GM12892 (cell line): Measurements from ENCODE around the gene MRPL20.
"Not testable (repeated sequence)": the region's sequence is repeated elsewhere in the genome, so short reads cannot be mapped to it uniquely, and the experiment has no call there.

Experiments
- DNase-seq: peaks from one replicate; pipeline ENCODE4 v3.0.0; 2011; ENCODE audit not compliant: insufficient read length
- FAIRE-seq: peaks from 2 replicates; lab custom pipeline; 2011; peaks lifted over from hg19 to GRCh38; lab: Jason Lieb, UNC
- POLR2A ChIP-seq: IDR thresholded peaks from 2 replicates; pipeline ENCODE4 v1.6.1; 2011; ENCODE audit warnings: low read depth, low read length, control low read depth
- POLR2AphosphoS5 ChIP-seq: IDR thresholded peaks from 2 replicates; pipeline ENCODE4 v1.6.1; 2011; ENCODE audit warnings: low read depth, low read length, control low read depth
- TAF1 ChIP-seq: IDR thresholded peaks from 2 replicates; pipeline ENCODE4 v1.6.1; 2011; ENCODE audit warnings: low read depth, mild to moderate bottlenecking, control low read depth, low read length, borderline replicate concordance

The MRPL20 gene

DNA sequence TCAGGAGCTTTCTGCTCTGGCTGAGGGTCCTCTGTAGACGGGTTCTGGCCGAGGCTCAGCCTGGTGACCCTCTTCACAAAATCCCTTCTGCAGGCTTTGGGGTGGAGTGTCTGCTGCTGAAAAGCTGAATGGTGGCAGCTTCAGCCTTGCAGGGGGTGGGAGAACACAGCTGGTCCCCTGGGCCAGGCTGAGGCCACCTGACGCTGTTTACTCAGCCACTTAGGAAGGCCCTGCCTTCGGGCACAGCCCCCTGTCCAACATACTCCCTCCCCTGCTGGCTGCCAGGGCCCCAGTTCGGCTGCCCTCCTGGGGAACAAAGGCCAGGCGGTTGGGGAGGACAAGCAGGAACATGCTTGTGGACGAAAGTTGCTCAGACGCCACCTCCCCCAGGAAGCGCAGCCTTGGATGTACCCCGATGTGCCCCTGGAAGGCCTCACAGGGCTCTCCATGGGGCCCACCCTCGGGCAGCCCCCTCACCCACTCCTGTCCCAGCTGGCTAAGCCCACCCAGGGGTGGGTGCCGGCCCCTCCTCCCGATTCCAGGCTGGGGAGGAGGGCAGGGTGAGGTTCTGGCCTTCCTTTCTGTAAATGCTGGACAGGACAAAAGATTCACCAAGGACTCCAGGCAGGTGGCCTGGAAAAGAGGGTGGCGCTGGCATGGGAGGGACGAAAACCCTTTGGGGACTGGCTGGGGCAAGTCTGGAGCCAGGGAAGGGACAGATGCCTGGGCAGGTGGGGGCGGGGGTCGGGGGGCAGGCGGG, 14.2 kb upstream of the MRPL20 start, which contains the start of gene ANKRD65:
Gene ANKRD65 (minus strand): TSS at position 130 of the 760 bp plus-strand sequence. CDS start 271 bp downstream, outside the sequence.
- DNase-seq (no peak), FAIRE-seq (no peak)
- TF ChIP-seq TAF1 (no peak), POLR2A (no peak), POLR2AphosphoS5 (no peak)

GRCh38 chr1:1420654-1421141, 13.6 kb upstream of the MRPL20 start:
- FAIRE-seq: no peak
- DNase-seq: no peak
- TF ChIP-seq POLR2AphosphoS5 (no peak), POLR2A (no peak), TAF1 (no peak)

DNA sequence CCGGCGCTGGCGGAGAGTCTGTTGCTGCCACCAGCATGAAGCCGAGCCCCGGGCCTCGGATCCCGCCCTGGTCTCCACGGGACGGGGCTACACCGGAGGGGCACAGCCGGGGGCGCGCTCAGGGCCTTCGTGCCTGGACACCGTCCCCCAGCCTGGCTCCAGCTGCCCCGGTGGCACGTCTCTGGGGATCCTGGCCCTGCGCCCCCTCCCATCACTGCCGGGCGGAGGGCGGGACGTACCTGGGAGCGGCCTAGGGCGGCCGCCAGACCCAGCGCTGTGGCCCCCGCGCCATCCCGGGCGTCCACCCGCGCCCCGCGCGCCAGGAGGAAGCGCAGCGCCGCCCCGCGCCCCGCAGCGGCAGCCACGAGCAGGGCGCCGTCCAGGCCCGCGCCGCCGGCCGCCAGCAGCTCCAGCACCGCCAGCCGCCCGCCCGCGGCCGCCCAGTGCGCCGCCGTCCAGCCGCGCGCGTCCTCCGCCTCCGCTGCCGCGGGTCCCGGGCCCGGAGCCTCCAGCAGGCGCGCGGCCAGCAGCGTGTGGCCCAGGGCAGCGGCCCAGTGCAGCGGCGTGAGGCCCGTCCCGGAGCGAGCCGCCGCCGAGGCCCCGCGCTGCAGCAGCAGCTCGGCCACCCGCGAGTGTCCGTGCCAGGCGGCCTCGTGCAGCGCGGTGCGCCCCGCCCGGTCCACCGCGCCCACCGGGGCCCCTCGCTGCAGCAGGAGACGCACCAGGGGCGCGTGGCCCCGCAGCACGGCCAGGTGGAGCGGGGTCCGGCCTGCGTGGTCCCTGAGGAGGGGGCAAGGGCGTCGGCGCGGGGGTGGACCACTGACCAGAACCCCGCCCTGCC, 12.9 kb upstream of the MRPL20 start:
- TF ChIP-seq POLR2A (no peak), TAF1 (no peak), POLR2AphosphoS5 (no peak)
- no peak for DNase-seq
- no peak for FAIRE-seq

DNA sequence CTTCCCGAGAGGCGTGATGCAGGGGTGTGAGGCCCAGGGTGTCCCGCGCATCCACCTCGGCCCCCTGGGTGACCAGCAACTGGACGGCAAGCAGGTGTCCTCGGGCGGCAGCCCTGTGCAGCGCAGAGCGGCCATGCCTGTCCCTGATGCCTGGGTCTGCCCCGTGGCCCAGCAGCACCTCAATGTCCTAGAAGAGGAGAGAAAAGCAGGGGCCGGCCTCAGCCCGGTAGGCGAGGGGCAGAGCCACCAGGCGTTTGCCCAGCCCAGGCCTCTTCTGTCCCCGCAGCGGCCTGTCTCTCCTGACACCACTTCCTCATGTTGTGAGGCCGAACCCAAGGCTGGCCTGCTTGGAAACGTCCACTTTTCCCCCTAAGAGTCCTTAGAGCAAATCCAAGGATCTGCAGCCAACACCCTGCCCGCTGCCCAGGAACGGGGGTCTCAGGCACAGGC, 12.3 kb upstream of the MRPL20 start:
- FAIRE-seq (no peak), DNase-seq (no peak)
- TF ChIP-seq POLR2AphosphoS5 (no peak), POLR2A (no peak)

GRCh38 chr1:1418464-1419362, 11.6 kb upstream of the MRPL20 start:
- TF ChIP-seq TAF1 (no peak), POLR2A (no peak), POLR2AphosphoS5 (no peak)
- DNase-seq: peak; percentile 33
- FAIRE-seq: peak; percentile 81

DNA sequence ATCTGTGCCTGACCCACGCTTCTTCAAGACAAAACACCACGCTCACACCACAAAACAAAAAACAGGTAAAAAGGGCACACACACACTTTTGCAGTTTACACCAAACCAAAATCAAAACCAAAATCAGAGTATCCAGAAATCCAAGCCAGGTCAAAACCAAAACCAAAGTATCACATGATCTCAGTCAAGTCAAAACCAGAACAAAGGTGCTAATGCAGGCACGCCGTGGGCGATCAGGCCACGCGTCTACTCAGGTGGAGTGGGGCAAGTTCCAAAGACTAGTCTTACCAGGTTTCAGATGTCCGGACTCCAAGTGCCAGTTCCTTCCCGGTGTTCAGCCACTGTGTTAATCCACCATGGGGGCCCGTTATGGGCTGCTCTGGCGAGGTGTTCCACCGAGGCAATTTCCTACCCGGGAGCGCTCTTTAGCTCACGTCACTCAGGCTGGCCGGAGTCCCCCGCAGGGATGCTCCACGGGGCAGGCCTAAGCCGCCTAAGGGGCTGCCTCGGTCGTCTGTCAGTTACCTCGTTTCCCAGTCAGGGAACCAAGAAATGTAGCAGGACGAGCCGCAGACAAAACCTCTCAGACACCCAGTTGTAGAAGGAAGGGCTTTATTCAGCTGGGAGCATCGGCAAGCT, 10.9 kb upstream of the MRPL20 start:
- FAIRE-seq, DNase-seq: not testable (repeated sequence)

DNA sequence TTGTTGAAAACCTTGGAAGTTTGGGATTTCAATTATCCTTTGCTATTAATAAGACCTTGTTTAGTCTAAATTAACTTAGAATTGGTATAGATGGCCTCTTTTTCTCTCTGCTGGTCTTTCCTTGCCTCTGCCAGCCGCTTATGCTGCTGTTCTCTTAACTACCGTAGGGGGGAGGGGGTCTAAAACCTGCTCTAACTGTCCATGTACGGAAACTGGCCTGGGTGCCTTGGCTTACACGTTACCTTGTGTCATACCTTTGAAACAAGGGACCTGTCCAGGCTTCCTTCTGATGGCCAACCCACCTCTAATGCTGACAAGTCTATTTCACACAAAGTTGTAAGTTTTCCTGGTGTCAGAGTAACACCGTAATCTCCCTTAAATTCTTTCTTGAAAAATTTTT, 10.3 kb upstream of the MRPL20 start:
- not testable (repeated sequence) for DNase-seq, FAIRE-seq

DNA sequence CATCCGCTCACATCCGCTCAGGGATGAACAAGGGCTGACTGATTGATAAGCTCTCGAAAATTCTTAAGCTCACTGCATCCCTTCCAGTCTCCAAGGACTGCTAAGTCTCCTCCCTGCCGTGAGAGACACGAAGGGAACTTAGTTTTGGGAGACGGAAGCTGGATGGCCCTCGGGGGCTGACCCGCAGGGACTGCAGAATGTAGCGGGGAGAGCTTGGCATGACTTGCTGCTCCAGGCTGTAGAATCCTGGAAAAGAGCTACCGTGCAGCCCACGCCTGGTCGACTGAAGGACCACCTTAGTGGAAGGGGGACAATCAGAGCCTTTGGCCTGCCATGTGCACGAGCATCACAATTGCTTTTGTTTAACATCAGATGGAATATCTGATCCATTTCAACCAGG, 8.7 kb upstream of the MRPL20 start:
- TF ChIP-seq TAF1 (no peak), POLR2A (no peak), POLR2AphosphoS5 (no peak)
- no peak for DNase-seq
- FAIRE-seq: no peak

GRCh38 chr1:1412311-1412902, 5.3 kb upstream of the MRPL20 start:
- FAIRE-seq: peak; percentile 36
- not testable (repeated sequence) for DNase-seq

- DNase-seq: no peak
- TF ChIP-seq POLR2AphosphoS5: peak; percentile 41; the same call in 1 of the 2 replicates
- TF ChIP-seq TAF1: no peak
- FAIRE-seq: no peak
Measured at GRCh38 chr1:1411626-1412025, 4.5 kb upstream of the MRPL20 start.

DNA sequence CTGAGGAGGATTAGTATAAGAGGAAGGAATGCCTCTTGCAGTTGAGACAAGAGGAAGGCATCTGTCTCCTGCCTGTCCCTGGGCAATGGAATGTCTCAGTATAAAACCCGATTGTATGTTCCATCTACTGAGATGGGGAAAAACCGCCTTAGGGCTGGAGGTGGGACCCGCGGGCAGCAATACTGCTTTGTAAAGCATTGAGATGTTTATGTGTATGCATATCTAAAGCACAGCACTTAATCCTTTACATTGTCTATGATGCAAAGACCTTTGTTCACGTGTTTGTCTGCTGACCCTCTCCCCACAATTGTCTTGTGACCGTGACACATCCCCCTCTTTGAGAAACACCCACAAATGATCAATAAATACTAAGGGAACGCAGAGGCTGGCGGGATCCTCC, 3.1 kb upstream of the MRPL20 start:
- not testable (repeated sequence) for FAIRE-seq, DNase-seq
